ENCODE measurements around the gene NCR1. TPM values are rescaled to one million over a fixed set of nuclear protein-coding genes. Genes with fewer than 3 reads are reported as not detected.
"Not testable (repeated sequence)": the region's sequence is repeated elsewhere in the genome, so short reads cannot be mapped to it uniquely, and the experiment has no call there.

Gene NCR1
- total and polyA plus RNA-seq, 2 of the 8 experiments (the other 6 are each of a cell fraction or from before 2014, with no cell fraction given): 1.5 to 5.1 TPM

DNA sequence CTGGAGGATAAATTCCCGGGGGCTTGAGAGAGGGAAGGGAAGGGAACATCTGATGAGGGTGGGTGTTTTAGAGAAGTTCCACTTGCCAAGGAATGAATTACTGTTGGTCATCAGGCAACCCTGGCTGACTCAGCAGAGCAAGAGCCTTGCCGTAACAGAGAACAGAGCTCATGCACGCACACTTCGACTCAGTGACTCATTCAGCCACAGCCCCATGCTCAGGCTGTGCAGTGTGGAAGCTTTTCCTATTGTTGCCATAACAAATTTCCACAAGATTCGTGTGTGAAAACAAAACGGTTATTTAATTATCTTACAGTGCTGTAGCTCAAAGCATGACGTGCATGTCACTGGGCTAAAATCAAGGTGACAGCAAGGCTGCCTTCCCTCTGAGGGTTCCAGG, 46.5 kb upstream of the NCR1 start:
- H3K4me3 ChIP-seq (ENCODE audit: extremely low read depth in 1 of 4, insufficient read depth in 2 of 4, low read depth in 3 of 4, low read length in 4 of 4); H2AK5ac ChIP-seq (ENCODE audit: low read depth, low read length); FAIRE-seq; H2BK20ac ChIP-seq (ENCODE audit: low read length); POLR2A ChIA-PET (ENCODE audit: partially characterized antibody); H3K27me3 ChIP-seq (replicated peaks in 1 of 4; ENCODE audit: control insufficient read depth in 3 of 4, extremely low read depth in 1 of 4, insufficient read depth in 3 of 4, low read length in 3 of 4); H3K27ac ChIP-seq (ENCODE audit: low read depth, low read length); H3K23me2 ChIP-seq (ENCODE audit: low read depth, low read length); H4K91ac ChIP-seq (replicated peaks; ENCODE audit: insufficient read length, low read length); H3K23ac ChIP-seq (ENCODE audit: insufficient read length); H3K79me2 ChIP-seq (ENCODE audit: control insufficient read depth in 1 of 2, insufficient read depth in 2 of 2, low read length in 2 of 2); CTCF ChIA-PET (ENCODE audit: partially characterized antibody); H3K4ac ChIP-seq (replicated peaks; ENCODE audit: insufficient read length, low read depth, low read length); H2AFZ ChIP-seq (ENCODE audit: low read length); H2BK12ac ChIP-seq (ENCODE audit: low read depth, low read length); H2BK5ac ChIP-seq (ENCODE audit: low read depth, low read length); H3K56ac ChIP-seq (replicated peaks; ENCODE audit: insufficient read length, low read depth, low read length); H3K9ac ChIP-seq (replicated peaks in 1 of 4; ENCODE audit: extremely low read depth in 1 of 4, low read depth in 3 of 4, low read length in 3 of 4); H3K4me1 ChIP-seq (replicated peaks in 1 of 4; ENCODE audit: control insufficient read depth in 3 of 4, insufficient read depth in 4 of 4, low read length in 3 of 4); H2BK120ac ChIP-seq (replicated peaks; ENCODE audit: low read depth, low read length); H3K14ac ChIP-seq (ENCODE audit: insufficient read length); H3K36me3 ChIP-seq (ENCODE audit: control insufficient read depth in 2 of 4, insufficient read depth in 4 of 4, low read length in 3 of 4); H4K20me1 ChIP-seq (replicated peaks in 1 of 2; ENCODE audit: control insufficient read depth in 1 of 2, insufficient read depth in 2 of 2, low read length in 2 of 2); H2BK15ac ChIP-seq (ENCODE audit: low read length); H3K79me1 ChIP-seq (ENCODE audit: low read depth, low read length); H4K5ac ChIP-seq (ENCODE audit: insufficient read length, low read depth, low read length); H3K18ac ChIP-seq (ENCODE audit: extremely low read depth, low read length); DNase-seq (ENCODE audit: low read depth in 1 of 2, low spot score in 2 of 2); H3K4me2 ChIP-seq (ENCODE audit: insufficient read depth in 1 of 2, low read depth in 2 of 2, low read length in 2 of 2); H4K8ac ChIP-seq (ENCODE audit: extremely low read depth, insufficient read depth, low read length): not testable (repeated sequence)
- peaks cover 28 to 41% of the 10 kb centered on the region in 2 experiments for H3K9me3 ChIP-seq (ENCODE audit: insufficient read depth in 2 of 2, low read depth in 1 of 2, low read length in 1 of 2)
- 90% methylated on average over 7 of the region's 7 CpGs; no CpG with 5 or more reads in 1 of the 2 experiments for WGBS, 2 experiments (ENCODE audit: extremely low coverage in 1 of 2, insufficient coverage in 1 of 2, insufficient read length in 1 of 2, insufficient replicate concordance in 2 of 2, low coverage in 1 of 2, low lambda C conversion rate in 2 of 2, missing lambda C conversion rate in 1 of 2)

- H3K27ac ChIP-seq (ENCODE audit: low read depth, low read length); CTCF ChIA-PET (ENCODE audit: partially characterized antibody); H4K5ac ChIP-seq (ENCODE audit: insufficient read length, low read depth, low read length); H2BK20ac ChIP-seq (ENCODE audit: low read length); H3K4me2 ChIP-seq (ENCODE audit: insufficient read depth in 1 of 2, low read depth in 2 of 2, low read length in 2 of 2); H4K20me1 ChIP-seq (replicated peaks in 1 of 2; ENCODE audit: control insufficient read depth in 1 of 2, insufficient read depth in 2 of 2, low read length in 2 of 2); H4K8ac ChIP-seq (ENCODE audit: extremely low read depth, insufficient read depth, low read length); H2BK5ac ChIP-seq (ENCODE audit: low read depth, low read length); H3K79me1 ChIP-seq (ENCODE audit: low read depth, low read length); FAIRE-seq; DNase-seq (ENCODE audit: low read depth in 1 of 2, low spot score in 2 of 2); H4K91ac ChIP-seq (replicated peaks; ENCODE audit: insufficient read length, low read length); H2AK5ac ChIP-seq (ENCODE audit: low read depth, low read length); H3K23ac ChIP-seq (ENCODE audit: insufficient read length); H3K4me1 ChIP-seq (replicated peaks in 1 of 4; ENCODE audit: control insufficient read depth in 3 of 4, insufficient read depth in 4 of 4, low read length in 3 of 4); H3K36me3 ChIP-seq (ENCODE audit: control insufficient read depth in 2 of 4, insufficient read depth in 4 of 4, low read length in 3 of 4); H3K23me2 ChIP-seq (ENCODE audit: low read depth, low read length); H3K4me3 ChIP-seq (ENCODE audit: extremely low read depth in 1 of 4, insufficient read depth in 2 of 4, low read depth in 3 of 4, low read length in 4 of 4); POLR2A ChIA-PET (ENCODE audit: partially characterized antibody); H2AFZ ChIP-seq (ENCODE audit: low read length); H2BK15ac ChIP-seq (ENCODE audit: low read length); H3K4ac ChIP-seq (replicated peaks; ENCODE audit: insufficient read length, low read depth, low read length); H3K56ac ChIP-seq (replicated peaks; ENCODE audit: insufficient read length, low read depth, low read length); H3K18ac ChIP-seq (ENCODE audit: extremely low read depth, low read length); H3K14ac ChIP-seq (ENCODE audit: insufficient read length); H3K9ac ChIP-seq (replicated peaks in 1 of 4; ENCODE audit: extremely low read depth in 1 of 4, low read depth in 3 of 4, low read length in 3 of 4); H3K79me2 ChIP-seq (ENCODE audit: control insufficient read depth in 1 of 2, insufficient read depth in 2 of 2, low read length in 2 of 2); H2BK120ac ChIP-seq (replicated peaks; ENCODE audit: low read depth, low read length); H2BK12ac ChIP-seq (ENCODE audit: low read depth, low read length); H3K27me3 ChIP-seq (replicated peaks in 1 of 4; ENCODE audit: control insufficient read depth in 3 of 4, extremely low read depth in 1 of 4, insufficient read depth in 3 of 4, low read length in 3 of 4): not testable (repeated sequence)
- H3K9me3 ChIP-seq (ENCODE audit: insufficient read depth in 2 of 2, low read depth in 1 of 2, low read length in 1 of 2): peaks cover 34 to 45% of the 10 kb centered on the region in 2 experiments
- WGBS, 2 experiments (ENCODE audit: extremely low coverage in 1 of 2, insufficient coverage in 1 of 2, insufficient read length in 1 of 2, insufficient replicate concordance in 2 of 2, low coverage in 1 of 2, low lambda C conversion rate in 2 of 2, missing lambda C conversion rate in 1 of 2): no CpG with 5 or more reads among the region's 3 CpGs
Measured at GRCh38 chr19:54863459-54863858, 42.5 kb upstream of the NCR1 start.

Measured in H1 (cell line).